NOMO-1 treated with DMSO at 0.1 percent for 48 hours (cell line): ENCODE results near the gene APC.
"Not testable (repeated sequence)": the region's sequence is repeated elsewhere in the genome, so short reads cannot be mapped to it uniquely, and the experiment has no call there.

ENCODE experiments used
- DNase-seq: peaks from one replicate; lab custom pipeline; 2025; ENCODE audit not compliant: unreplicated experiment; lab: John Stamatoyannopoulos, UW

APC gene

DNA sequence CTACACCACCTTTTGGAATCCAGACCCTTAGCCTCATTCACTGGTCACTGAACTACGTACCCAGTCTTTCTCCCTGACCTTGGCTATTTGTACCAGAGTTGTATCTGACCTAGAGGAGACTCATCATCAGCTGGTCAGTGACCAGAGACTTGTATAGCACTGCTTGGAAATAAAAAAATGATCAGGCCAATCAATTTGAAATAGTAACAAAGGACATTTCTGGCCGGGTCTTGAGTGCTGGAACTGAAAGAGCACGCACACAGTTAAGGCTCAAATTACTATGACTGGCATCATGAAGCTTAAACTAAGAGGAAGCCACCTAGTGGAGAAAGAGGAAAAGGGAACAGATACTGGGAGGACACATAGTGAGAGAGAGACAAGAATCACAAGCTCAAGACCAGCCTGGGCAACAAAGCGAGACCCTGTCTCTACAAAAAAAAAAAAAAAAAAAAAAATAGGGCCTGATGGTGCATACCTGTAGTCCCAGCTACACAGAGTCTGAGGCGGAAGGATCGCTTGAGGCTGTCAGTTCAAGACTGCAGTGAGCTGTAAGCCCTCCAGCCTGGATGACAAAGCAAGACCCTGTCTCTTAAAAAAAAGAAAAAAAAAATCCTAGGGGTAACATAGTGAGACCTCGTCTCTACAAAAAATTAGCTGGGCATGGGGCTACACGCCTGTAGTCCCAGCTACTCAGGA, 110.6 kb downstream of the APC start:
- peak; percentile 70 for DNase-seq

GRCh38 chr5:112849912-112850311, 112.2 kb downstream of the APC start:
- DNase-seq = no peak

DNA sequence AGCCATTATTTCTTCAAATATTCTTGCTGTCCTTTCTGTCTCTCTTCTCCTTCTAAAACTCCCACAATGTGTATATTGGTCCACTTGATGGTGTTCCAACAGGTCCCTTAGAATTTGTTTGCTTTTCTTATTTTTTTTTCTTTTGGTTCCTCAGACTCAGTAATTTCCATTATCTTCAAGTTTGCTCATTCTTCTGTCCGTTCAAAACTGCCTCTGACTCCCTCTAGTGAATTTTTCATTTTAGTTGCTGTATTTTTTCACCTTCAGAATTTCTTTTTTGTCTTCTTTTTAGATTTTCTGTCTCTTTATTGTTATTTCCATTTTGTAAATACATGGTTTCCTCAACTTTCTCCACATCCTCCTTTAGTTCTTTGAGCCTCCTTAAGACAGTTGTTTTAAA, 117.0 kb downstream of the APC start:
- DNase-seq = no peak

DNA sequence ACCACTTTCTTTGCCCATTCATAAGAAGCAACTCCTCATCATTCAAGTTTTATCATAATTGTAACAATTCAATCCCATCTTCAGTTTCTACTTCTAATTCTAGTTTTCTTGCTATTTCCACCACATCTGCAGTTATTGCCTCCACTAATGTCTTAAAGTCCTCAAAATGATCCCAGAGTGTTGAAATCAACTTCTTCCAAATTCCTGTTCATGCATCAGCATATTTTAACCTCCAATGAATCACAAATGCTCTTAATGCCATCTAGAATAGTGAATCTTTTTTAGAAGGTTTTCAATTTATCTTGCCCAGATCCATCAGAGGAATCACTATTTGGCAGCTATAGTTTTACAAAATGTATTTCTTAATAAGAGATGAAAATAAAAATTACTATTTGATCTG, 120.2 kb downstream of the APC start:
- DNase-seq = no peak

DNA sequence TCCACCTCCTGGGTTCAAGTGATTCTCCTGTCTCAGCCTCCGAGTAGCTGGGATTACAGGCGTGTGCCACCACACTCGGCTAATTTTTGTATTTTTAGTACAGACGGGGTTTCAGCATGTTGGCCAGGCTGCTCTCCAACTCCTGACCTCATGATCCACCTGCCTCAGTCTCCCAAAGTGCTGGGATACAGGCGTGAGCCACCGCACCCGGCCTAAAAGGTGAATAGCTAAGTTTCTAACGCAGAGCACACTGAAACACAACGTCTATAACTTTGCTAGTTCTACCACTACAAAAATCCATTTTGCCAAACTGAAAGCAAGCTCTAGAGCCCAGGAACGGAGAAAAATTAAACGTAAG, 122.9 kb downstream of the APC start:
- DNase-seq = not testable (repeated sequence)

GRCh38 chr5:112860929-112861637, 123.4 kb downstream of the APC start, which contains the start of gene SRP19:
Gene SRP19 (plus strand): TSS chr5:112861287. CDS start chr5:112861377, 90 bp downstream.
- DNase-seq = peak; percentile 97

DNA sequence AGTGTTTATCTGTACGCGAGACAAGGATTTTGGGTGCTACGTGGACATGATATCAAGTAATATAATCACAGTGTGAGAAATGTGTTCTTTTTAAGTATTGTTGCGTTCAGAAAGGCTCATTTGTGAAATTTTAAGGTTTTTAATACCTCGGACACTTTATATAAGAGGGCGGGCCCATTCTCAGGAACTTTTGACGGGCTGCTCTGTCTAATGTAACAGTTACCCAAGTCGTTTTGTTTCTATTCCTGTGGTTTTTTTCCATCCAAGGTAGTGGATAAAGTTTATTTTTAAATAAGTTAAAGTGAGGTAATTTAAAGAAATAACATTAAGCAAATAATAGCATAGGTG, 123.9 kb downstream of the APC start:
- DNase-seq = no peak

- DNase-seq = no peak
These were observed 124.4 kb downstream of the APC start for GRCh38 chr5:112862085-112862484.

DNA sequence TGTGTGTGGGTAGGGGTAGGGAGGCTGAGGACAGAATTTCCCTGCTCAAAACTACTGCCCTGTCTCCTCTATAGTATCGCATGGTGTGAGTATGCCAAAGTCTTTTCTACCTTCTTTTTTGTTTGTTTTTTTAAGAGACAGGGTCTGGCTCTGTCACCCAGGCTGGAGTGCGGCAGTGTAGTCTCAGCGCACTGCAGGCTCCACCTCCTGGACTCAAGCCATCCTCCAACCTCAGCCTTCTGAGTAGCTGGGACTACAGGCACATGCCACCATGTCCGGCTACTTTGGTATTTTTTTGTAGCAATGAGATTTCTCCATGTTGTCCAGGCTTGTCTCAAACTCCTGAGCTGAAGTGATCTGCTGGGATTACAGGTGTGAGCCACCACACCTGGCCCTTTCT, 125.9 kb downstream of the APC start:
- DNase-seq = no peak

DNA sequence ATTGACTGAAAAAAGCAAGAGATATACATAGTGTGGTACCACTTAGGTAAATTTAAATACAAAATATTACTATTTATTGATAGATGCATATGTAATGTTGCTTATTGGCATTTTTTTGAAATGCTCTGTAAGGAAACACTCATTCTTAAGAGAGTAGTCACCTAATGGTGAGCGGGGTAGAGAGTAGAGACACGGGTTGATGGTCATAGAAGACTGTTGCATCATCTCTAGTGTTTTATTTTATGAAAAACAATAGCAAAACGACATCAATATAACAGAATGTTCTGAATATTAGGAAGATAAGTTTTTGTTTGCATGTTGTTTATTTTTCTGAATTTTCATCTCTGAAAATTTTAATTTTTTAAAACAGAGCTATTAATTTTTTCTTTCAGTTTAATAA, 127.4 kb downstream of the APC start:
- no peak for DNase-seq

GRCh38 chr5:112866739-112867138, 129.1 kb downstream of the APC start:
- no peak for DNase-seq

DNA sequence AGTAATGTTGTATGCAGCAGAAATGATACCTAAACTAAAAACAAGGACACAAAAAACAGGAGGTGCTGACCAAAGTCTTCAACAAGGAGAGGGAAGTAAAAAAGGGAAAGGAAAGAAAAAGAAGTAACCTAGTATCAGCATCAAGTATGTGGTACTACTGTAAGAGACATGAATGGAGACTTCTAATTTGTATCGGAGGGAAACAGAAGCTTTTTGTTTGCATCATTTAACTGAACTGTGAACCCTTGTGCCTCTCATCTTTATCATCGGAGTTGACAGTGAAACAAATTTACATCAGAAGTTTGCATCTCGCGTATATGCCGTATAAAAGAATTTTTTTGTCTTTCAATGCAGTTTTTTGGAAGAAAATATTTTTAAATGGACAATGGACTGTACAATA, 129.7 kb downstream of the APC start:
- no peak for DNase-seq

DNA sequence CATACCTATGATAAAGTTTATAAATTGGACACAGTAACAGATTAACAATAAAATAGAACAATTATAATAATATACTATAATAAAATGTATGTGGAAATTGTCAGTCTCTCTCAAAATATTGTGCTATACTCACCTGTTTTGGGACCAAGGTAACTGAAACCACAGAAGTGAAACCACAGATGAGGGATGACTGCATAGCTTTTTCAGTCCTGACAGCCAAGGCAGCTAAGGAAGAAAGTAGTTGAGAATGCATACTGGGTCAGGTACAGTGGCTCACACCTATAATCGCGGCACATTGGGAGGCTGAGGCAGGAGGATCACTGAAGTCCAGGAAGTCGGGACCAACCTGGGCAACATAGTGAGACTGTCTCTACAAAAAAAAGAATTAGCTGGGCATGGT, 132.3 kb downstream of the APC start:
- DNase-seq = no peak

DNA sequence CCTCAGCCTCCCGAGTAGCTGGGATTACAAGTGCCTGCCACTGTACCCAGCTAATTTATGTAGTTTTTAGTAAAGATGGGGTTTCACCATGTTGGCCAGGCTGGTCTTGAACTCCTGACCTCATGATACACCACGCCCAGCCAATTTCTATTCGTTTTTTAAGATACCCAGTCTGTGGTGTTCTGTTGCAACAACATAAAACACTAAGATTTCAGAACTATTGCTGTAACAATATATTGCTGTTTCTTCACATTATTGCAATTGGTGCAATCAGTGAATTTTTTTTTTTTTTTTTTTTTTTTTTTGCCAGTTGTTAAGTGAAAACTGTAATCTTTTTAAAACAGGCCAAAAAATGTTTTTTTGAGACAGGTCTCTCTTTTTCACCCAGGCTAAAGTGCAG, 133.3 kb downstream of the APC start:
- DNase-seq = peak; percentile 16

GRCh38 chr5:112876362-112876761, 138.7 kb downstream of the APC start:
- DNase-seq = no peak

DNA sequence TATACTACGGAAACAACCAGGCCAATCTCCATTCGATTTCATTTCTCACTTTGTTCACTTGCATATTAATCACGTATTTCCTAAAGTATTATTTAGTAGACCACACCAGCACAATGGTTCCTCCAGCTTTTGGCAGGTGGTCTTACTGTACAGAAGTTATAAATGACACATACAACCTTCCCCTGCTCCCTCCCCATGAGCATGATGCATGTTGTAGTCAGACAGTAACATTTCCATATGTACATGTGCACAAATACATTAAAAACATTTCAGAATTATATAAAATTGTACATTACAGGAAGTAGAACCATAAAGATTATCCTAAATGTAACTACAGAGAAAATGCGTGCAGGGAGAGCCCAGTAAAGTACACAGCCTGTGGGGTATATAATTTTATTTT, 140.4 kb downstream of the APC start:
- DNase-seq = no peak

- DNase-seq = no peak
These were observed 141.1 kb downstream of the APC start for GRCh38 chr5:112878760-112879159.

GRCh38 chr5:112880219-112880964, 142.7 kb downstream of the APC start:
- DNase-seq = no peak

- no peak for DNase-seq
These were observed 145.5 kb downstream of the APC start for GRCh38 chr5:112883192-112883591.

DNA sequence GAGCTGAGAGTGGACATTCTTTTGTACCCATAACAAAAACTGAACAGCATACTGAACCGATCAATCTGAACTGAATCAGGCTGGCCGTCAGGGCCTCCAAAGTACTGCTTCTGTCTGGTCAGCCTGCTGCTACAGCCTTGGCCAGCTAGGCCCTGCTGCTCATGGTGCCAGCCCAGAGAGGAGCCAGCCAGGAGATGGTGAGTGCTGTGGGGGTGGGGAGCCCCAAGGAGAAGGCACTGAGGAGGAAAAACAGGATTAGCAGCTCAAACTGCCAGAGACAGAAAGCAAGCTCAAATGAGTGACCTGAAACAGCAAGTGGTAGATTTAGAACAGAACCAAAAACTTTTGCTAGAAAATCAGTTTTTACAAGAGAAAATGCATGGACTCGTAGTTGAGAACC, 147.3 kb downstream of the APC start:
- no peak for DNase-seq

DNA sequence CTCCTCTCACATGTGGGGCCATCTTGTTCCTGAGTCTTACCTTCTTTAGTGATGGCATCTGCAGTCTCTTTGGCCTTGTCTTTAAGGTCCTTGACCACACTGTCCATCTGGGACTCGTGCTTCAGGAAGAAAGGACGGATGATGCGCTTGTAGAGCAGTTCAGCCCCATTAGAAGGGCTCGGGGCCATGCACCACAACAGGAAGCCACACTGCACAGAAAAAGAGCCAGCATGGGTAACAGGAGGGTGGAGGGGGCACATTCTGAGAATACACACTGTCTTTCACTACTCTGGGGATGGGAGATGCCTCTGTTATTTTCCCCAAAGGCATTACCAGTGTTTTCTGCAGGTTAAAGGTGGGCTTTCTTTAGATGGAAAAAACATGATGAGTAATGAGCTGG, 149.3 kb downstream of the APC start:
- DNase-seq = no peak

GRCh38 chr5:112892066-112892465, 154.4 kb downstream of the APC start:
- DNase-seq = not testable (repeated sequence)
